ENCODE data around the gene LYPLAL1.

Gene LYPLAL1

DNA sequence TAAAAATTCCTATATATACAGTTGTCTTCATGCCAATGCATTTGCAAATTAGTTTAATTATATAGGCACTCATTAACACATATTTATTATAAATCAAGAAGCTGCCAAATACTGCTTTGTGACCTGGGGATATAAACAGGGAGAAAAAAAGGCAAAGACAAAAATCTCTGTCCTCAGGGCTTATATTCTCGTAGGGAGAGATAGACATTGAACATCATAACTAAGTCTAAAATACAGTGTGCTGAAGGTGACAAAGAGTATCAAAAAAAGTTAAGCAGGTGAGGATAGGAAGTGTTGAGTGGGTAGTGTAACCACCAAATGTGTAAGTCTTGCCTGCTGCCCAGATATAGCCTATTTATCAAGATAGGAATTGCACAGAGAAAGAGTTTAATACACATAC, 40.7 kb upstream of the LYPLAL1 start:
- no peak for DNase-seq (ENCODE audit: low read depth)
- H3K4me3 ChIP-seq (ENCODE audit: control insufficient read depth, low read depth, low read length), result no peak overlapping the region
- TF ChIP-seq, protein P1, sequence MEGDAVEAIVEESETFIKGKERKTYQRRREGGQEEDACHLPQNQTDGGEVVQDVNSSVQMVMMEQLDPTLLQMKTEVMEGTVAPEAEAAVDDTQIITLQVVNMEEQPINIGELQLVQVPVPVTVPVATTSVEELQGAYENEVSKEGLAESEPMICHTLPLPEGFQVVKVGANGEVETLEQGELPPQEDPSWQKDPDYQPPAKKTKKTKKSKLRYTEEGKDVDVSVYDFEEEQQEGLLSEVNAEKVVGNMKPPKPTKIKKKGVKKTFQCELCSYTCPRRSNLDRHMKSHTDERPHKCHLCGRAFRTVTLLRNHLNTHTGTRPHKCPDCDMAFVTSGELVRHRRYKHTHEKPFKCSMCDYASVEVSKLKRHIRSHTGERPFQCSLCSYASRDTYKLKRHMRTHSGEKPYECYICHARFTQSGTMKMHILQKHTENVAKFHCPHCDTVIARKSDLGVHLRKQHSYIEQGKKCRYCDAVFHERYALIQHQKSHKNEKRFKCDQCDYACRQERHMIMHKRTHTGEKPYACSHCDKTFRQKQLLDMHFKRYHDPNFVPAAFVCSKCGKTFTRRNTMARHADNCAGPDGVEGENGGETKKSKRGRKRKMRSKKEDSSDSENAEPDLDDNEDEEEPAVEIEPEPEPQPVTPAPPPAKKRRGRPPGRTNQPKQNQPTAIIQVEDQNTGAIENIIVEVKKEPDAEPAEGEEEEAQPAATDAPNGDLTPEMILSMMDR (IDR thresholded peaks at IDR 0.05; ENCODE audit: control insufficient read depth, insufficient read depth, low read depth, low read length, missing control alignments), result no peak

DNA sequence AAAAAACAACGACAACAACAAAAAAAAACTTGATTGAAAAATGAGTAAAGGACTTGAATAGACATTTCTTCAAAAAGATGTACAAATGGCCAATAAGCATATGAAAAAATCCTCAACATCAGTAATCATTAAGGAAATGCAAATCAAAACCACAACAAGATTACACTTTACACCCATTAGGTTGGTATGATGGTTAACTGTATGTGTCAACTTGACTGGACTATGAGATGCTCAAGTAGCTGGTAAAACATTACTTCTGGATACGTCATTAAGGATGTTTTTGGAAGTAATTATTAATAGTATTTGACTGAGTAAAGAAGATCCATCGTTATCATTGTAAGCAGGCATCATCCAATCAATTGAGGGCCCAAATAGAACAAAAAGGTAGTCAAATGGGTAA, 34.9 kb upstream of the LYPLAL1 start:
- TF ChIP-seq, protein P1 (IDR thresholded peaks at IDR 0.05; ENCODE audit: control insufficient read depth, insufficient read depth, low read depth, low read length, missing control alignments), result no peak
- H3K4me3 ChIP-seq (ENCODE audit: control insufficient read depth, low read depth, low read length), result no peak overlapping the region
- DNase-seq (ENCODE audit: low read depth), result no peak

DNA sequence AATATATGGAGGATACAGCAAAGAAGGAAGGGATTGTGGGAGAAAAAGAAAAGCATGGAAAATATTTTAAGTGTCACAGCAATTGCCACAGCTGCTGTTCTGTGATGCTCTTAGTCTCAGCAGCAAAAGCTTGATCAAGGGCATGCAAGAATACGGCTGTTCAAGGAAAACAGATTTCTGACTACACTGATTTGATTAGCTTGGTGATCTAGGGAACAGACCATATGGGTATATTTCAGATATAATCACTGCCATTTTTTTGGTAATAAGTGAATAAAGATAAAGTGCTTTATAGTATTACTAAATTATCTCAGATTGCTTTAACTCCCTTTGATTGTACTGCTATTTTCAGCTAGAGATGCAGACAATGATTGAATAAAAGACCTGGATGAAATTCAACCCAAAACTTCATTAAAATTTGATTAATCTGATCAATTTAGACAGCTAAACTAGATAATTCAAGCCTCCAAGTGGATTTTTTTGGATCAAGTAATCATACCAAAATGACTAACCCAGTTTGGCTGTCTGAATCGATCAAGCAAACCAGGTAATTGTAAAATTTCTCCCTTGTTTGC, 33.3 kb upstream of the LYPLAL1 start:
- H3K4me3 ChIP-seq (ENCODE audit: control insufficient read depth, low read depth, low read length), result no peak overlapping the region
- TF ChIP-seq, protein P1 (IDR thresholded peaks at IDR 0.05; ENCODE audit: control insufficient read depth, insufficient read depth, low read depth, low read length, missing control alignments), result no peak
- DNase-seq (ENCODE audit: low read depth), result no peak

DNA sequence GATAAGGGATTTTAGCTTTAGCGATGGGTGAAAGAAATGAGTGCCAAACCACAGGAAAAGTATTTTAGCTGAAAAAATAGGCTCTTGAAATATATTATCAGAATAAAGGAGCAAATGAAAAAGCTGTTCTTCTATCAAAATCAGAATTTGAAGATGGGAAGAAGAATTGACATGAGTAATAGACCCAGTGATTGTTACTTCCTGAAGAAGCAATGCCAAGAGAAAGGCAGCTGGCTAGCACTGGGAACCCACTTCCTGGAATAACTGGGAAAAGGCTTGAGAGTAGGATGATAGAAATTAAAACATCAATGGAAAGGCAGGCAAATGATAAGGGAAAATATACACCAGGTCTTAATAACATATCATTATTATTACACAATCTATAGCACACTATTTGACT, 29.9 kb upstream of the LYPLAL1 start:
- TF ChIP-seq, protein P1 (IDR thresholded peaks at IDR 0.05; ENCODE audit: control insufficient read depth, insufficient read depth, low read depth, low read length, missing control alignments), result no peak
- H3K4me3 ChIP-seq (ENCODE audit: control insufficient read depth, low read depth, low read length), result no peak overlapping the region
- DNase-seq (ENCODE audit: low read depth), result no peak

DNA sequence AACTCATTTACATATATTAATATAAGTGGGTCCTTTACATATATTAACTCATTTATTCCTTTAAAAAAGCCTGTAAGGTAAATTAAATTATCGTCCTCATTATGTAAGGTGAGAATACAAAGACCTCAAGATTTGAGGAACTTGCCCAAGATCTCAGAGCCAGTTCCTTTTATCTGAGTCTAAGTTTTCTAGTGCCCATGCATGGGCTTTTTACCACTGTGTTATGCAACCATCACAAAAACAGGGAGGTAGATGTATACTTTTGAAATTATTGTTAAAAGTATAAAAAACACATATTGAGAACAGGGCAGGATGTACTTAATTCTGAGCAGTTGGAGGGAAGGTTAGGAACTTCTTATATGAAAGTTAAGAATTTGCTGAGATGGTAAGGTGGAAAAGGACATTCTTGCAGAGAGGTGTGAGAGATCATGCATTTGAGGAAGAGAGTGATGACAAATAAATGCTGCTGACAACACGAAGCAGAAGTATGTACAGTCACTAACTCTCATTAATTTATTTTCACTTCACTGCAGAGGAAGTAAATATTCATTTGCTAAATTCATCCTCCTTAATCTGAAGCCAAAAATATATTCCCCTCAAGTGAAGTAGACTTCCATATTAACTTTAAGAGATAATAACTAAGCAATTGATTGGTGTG, 28.9 kb upstream of the LYPLAL1 start:
- TF ChIP-seq, protein P1 (IDR thresholded peaks at IDR 0.05; ENCODE audit: control insufficient read depth, insufficient read depth, low read depth, low read length, missing control alignments), result no peak
- no peak overlapping the region for H3K4me3 ChIP-seq (ENCODE audit: control insufficient read depth, low read depth, low read length)
- no peak for DNase-seq (ENCODE audit: low read depth)

DNA sequence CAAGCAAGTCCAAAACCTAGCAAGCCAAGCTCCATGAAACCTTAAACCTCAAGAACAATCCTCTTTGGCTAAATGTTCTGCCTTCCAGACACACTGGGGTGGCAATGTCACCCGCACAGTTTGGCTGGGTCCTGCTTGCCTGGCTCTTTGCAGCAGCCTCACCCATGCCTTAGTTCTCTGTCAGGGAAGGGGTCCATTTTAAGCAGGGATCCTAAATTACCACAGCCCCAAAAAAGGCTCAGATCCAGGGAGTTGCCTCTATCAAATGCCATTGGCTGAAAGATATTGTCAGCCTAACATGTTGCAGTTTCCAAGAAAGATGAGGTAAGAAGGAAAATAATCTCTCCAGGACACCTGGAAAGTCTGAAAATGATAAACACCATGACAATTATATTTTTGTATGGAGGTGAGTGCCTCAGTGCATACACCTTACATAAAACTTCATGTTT, 26.1 kb upstream of the LYPLAL1 start:
- no peak for DNase-seq (ENCODE audit: low read depth)
- TF ChIP-seq, protein P1 (IDR thresholded peaks at IDR 0.05; ENCODE audit: control insufficient read depth, insufficient read depth, low read depth, low read length, missing control alignments), result no peak
- no peak overlapping the region for H3K4me3 ChIP-seq (ENCODE audit: control insufficient read depth, low read depth, low read length)
